Measurements from ENCODE around the gene NSMCE3.

DNA sequence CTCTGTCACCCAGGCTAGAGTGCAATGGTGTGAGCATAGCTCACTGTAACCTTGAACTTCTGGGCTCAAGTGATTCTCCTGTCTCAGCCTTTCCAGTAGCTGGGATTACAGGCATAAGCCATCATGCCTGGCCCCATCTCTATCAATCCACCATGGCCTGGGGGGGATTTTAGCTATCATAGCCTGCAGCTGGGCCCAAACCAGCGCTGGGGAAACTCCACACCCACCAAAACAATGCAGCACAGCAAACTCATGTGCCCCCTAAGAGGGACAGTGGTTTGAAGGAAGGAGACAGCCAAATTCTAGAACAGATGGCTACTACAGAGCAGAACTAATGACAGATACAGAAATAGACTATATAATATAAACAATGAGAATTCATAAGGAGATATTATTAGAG is 13.8 kb upstream of the NSMCE3 start:
- no peak for TF ChIP-seq EP300 (IDR thresholded peaks at IDR 0.05)
- TF ChIP-seq, protein P1, sequence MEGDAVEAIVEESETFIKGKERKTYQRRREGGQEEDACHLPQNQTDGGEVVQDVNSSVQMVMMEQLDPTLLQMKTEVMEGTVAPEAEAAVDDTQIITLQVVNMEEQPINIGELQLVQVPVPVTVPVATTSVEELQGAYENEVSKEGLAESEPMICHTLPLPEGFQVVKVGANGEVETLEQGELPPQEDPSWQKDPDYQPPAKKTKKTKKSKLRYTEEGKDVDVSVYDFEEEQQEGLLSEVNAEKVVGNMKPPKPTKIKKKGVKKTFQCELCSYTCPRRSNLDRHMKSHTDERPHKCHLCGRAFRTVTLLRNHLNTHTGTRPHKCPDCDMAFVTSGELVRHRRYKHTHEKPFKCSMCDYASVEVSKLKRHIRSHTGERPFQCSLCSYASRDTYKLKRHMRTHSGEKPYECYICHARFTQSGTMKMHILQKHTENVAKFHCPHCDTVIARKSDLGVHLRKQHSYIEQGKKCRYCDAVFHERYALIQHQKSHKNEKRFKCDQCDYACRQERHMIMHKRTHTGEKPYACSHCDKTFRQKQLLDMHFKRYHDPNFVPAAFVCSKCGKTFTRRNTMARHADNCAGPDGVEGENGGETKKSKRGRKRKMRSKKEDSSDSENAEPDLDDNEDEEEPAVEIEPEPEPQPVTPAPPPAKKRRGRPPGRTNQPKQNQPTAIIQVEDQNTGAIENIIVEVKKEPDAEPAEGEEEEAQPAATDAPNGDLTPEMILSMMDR (IDR thresholded peaks at IDR 0.05): no peak
